GM23338 (cell line): ENCODE measurements around the gene ZNF12.
"Not testable (repeated sequence)": the region's sequence is repeated elsewhere in the genome, so short reads cannot be mapped to it uniquely, and the experiment has no call there.

ENCODE experiments used
- CREB1 ChIP-seq: fragments of 250-450 bp; sonication (Bioruptor Pico); IDR thresholded peaks from 2 replicates; pipeline ENCODE4 v1.5.0; 2020; ENCODE audit warnings: low read depth, mild to moderate bottlenecking, moderate library complexity
- CTCF ChIP-seq, 2 experiments: fragments of 200-600 bp in 1 of 2; sonication (generic) in 1 of 2; conservative IDR thresholded peaks; 2 replicates each; pipeline versions ENCODE4 v1.5.1 to v1.6.1; 2016 to 2017; ENCODE audit warnings: antibody characterized with exemption in 2 of 2, low read depth in 2 of 2, mild to moderate bottlenecking in 2 of 2, moderate library complexity in 1 of 2
- EZH2 ChIP-seq: fragments of 200-600 bp; sonication (generic); IDR thresholded peaks from one replicate; pipeline ENCODE4 v1.8.0; 2017; ENCODE audit warnings: antibody characterized with exemption, mild to moderate bottlenecking, low read depth; ENCODE audit not compliant: unreplicated experiment
- EZH2phosphoT487 ChIP-seq: fragments of 200-600 bp; sonication (generic); IDR thresholded peaks from one replicate; pipeline ENCODE4 v1.8.1; 2018; ENCODE audit warnings: antibody characterized with exemption; ENCODE audit not compliant: unreplicated experiment
- JUNB ChIP-seq: IDR thresholded peaks from one replicate; pipeline ENCODE4 v1.6.1; 2016; ENCODE audit warnings: antibody characterized with exemption; ENCODE audit not compliant: unreplicated experiment
- POLR2AphosphoS5 ChIP-seq: IDR thresholded peaks from 2 replicates; pipeline ENCODE4 v1.6.1; 2016; ENCODE audit warnings: antibody characterized with exemption, low read depth
- REST ChIP-seq: IDR thresholded peaks from one replicate; pipeline ENCODE4 v1.6.1; 2018; ENCODE audit warnings: antibody characterized with exemption; ENCODE audit not compliant: unreplicated experiment
- STAT1 ChIP-seq: IDR thresholded peaks from one replicate; pipeline ENCODE4 v1.6.1; 2016; ENCODE audit warnings: antibody characterized with exemption; ENCODE audit not compliant: unreplicated experiment
- ZNF114 ChIP-seq: fragments of 250-450 bp; sonication (Bioruptor Pico); IDR thresholded peaks from 2 replicates; pipeline ENCODE4 v1.5.0; 2020; ENCODE audit warnings: mild to moderate bottlenecking, moderate library complexity
- ZNF331 ChIP-seq: fragments of 250-450 bp; sonication (Bioruptor Pico); IDR thresholded peaks from 2 replicates; pipeline ENCODE4 v1.5.0; 2020; ENCODE audit warnings: low read depth, mild to moderate bottlenecking, moderate library complexity
- TF ChIP-seq, protein P1 (sequence below): IDR thresholded peaks from 2 replicates; pipeline ENCODE4 v1.6.1; 2016; ENCODE audit warnings: antibody characterized with exemption
- TF ChIP-seq, protein P2 (sequence below): fragments of 250-450 bp; sonication (Bioruptor Pico); IDR thresholded peaks from 2 replicates; pipeline ENCODE4 v1.5.0; 2020; ENCODE audit warnings: mild to moderate bottlenecking, moderate library complexity

- not testable (repeated sequence) for TF ChIP-seq EZH2; CTCF (conservative IDR thresholded peaks at IDR 0.05; ENCODE audit: low read depth in 2 of 2); EZH2phosphoT487; POLR2AphosphoS5; REST; JUNB; ZNF114 (CRISPR knock-in tag); ZNF331 (CRISPR knock-in tag); CREB1 (CRISPR knock-in tag); STAT1
- TF ChIP-seq, protein P1, sequence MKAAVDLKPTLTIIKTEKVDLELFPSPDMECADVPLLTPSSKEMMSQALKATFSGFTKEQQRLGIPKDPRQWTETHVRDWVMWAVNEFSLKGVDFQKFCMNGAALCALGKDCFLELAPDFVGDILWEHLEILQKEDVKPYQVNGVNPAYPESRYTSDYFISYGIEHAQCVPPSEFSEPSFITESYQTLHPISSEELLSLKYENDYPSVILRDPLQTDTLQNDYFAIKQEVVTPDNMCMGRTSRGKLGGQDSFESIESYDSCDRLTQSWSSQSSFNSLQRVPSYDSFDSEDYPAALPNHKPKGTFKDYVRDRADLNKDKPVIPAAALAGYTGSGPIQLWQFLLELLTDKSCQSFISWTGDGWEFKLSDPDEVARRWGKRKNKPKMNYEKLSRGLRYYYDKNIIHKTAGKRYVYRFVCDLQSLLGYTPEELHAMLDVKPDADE: not testable (repeated sequence)
- TF ChIP-seq, protein P2, sequence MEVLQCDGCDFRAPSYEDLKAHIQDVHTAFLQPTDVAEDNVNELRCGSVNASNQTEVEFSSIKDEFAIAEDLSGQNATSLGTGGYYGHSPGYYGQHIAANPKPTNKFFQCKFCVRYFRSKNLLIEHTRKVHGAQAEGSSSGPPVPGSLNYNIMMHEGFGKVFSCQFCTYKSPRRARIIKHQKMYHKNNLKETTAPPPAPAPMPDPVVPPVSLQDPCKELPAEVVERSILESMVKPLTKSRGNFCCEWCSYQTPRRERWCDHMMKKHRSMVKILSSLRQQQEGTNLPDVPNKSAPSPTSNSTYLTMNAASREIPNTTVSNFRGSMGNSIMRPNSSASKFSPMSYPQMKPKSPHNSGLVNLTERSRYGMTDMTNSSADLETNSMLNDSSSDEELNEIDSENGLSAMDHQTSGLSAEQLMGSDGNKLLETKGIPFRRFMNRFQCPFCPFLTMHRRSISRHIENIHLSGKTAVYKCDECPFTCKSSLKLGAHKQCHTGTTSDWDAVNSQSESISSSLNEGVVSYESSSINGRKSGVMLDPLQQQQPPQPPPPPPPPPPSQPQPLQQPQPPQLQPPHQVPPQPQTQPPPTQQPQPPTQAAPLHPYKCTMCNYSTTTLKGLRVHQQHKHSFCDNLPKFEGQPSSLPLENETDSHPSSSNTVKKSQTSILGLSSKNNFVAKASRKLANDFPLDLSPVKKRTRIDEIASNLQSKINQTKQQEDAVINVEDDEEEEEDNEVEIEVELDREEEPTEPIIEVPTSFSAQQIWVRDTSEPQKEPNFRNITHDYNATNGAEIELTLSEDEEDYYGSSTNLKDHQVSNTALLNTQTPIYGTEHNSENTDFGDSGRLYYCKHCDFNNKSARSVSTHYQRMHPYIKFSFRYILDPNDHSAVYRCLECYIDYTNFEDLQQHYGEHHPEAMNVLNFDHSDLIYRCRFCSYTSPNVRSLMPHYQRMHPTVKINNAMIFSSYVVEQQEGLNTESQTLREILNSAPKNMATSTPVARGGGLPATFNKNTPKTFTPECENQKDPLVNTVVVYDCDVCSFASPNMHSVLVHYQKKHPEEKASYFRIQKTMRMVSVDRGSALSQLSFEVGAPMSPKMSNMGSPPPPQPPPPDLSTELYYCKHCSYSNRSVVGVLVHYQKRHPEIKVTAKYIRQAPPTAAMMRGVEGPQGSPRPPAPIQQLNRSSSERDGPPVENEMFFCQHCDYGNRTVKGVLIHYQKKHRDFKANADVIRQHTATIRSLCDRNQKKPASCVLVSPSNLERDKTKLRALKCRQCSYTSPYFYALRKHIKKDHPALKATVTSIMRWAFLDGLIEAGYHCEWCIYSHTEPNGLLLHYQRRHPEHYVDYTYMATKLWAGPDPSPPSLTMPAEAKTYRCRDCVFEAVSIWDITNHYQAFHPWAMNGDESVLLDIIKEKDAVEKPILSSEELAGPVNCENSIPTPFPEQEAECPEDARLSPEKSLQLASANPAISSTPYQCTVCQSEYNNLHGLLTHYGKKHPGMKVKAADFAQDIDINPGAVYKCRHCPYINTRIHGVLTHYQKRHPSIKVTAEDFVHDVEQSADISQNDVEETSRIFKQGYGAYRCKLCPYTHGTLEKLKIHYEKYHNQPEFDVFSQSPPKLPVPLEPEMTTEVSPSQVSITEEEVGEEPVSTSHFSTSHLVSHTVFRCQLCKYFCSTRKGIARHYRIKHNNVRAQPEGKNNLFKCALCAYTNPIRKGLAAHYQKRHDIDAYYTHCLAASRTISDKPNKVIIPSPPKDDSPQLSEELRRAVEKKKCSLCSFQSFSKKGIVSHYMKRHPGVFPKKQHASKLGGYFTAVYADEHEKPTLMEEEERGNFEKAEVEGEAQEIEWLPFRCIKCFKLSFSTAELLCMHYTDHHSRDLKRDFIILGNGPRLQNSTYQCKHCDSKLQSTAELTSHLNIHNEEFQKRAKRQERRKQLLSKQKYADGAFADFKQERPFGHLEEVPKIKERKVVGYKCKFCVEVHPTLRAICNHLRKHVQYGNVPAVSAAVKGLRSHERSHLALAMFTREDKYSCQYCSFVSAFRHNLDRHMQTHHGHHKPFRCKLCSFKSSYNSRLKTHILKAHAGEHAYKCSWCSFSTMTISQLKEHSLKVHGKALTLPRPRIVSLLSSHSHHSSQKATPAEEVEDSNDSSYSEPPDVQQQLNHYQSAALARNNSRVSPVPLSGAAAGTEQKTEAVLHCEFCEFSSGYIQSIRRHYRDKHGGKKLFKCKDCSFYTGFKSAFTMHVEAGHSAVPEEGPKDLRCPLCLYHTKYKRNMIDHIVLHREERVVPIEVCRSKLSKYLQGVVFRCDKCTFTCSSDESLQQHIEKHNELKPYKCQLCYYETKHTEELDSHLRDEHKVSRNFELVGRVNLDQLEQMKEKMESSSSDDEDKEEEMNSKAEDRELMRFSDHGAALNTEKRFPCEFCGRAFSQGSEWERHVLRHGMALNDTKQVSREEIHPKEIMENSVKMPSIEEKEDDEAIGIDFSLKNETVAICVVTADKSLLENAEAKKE (CRISPR knock-in tag): not testable (repeated sequence)
These were observed 35.9 kb downstream of the ZNF12 start for GRCh38 chr7:6670851-6671250.
